Ishikawa (cell line): ENCODE results near the gene CCDC78.

ENCODE experiments used
- EP300 ChIP-seq: IDR thresholded peaks from 2 replicates; pipeline ENCODE4 v1.6.1; 2012; ENCODE audit warnings: borderline replicate concordance
- FOXM1 ChIP-seq: IDR thresholded peaks from 2 replicates; pipeline ENCODE4 v1.6.1; 2012; ENCODE audit warnings: low read depth, borderline replicate concordance
- MAX ChIP-seq: IDR thresholded peaks from 2 replicates; pipeline ENCODE4 v1.6.1; 2012
- REST ChIP-seq: IDR thresholded peaks from 2 replicates; pipeline ENCODE4 v1.6.1; 2012; ENCODE audit warnings: low read depth, mild to moderate bottlenecking
- YY1 ChIP-seq: IDR thresholded peaks from 2 replicates; pipeline ENCODE4 v1.6.1; 2012; ENCODE audit warnings: low read depth

- TF ChIP-seq EP300 (no peak), MAX (no peak), YY1 (no peak), FOXM1 (no peak), REST (no peak)
These were observed 6.3 kb downstream of the CCDC78 start for GRCh38 chr16:719815-720446.
